CD14-positive monocyte (primary cell): ENCODE data around the gene NCAM1. TPM values are rescaled to one million over a fixed set of nuclear protein-coding genes. Genes with fewer than 3 reads are reported as not detected.

Experiments
- DNase-seq, 3 donors: peaks; one replicate each; pipeline ENCODE4 v3.0.0-alpha.2; 2011 to 2022
- H2AFZ ChIP-seq: 2 replicates; pipeline ENCODE4 v1.6.0; 2012; ENCODE audit warnings: mild to moderate bottlenecking, low read depth, low read length, inconsistent platforms; ENCODE audit not compliant: insufficient read depth, poor library complexity, severe bottlenecking
- H3K27ac ChIP-seq, 2 donors: 1 replicate in 1 of 2; 2 replicates in 1 of 2; pipeline ENCODE4 v1.5.1; 2012 to 2013; ENCODE audit warnings: low read length in 2 of 2, control low read depth in 1 of 2, inconsistent platforms in 1 of 2, low read depth in 1 of 2, mild to moderate bottlenecking in 1 of 2
- H3K27me3 ChIP-seq, 2 donors: one replicate each; pipeline versions ENCODE4 v1.6.0 to v1.6.1; 2011 to 2013; ENCODE audit warnings: low read length in 2 of 2; ENCODE audit not compliant: control insufficient read depth in 2 of 2, insufficient read depth in 2 of 2
- H3K36me3 ChIP-seq, 2 donors: replicated peaks in 1 of 2; 1 replicate in 1 of 2; 2 replicates in 1 of 2; pipeline versions ENCODE4 v1.5.1 to v1.6.1; 2012 to 2013; ENCODE audit warnings: low read length in 2 of 2, control low read depth in 1 of 2, inconsistent platforms in 1 of 2, mild to moderate bottlenecking in 1 of 2; ENCODE audit not compliant: insufficient read depth in 2 of 2, control insufficient read depth in 1 of 2
- H3K4me1 ChIP-seq, 2 donors: 1 replicate in 1 of 2; 2 replicates in 1 of 2; pipeline versions ENCODE4 v1.5.1 to v1.6.1; 2012 to 2013; ENCODE audit warnings: low read length in 2 of 2, control low read depth in 1 of 2, inconsistent platforms in 1 of 2, mild to moderate bottlenecking in 1 of 2, moderate library complexity in 1 of 2; ENCODE audit not compliant: insufficient read depth in 2 of 2, control insufficient read depth in 1 of 2
- H3K4me2 ChIP-seq: replicated peaks from 2 replicates; pipeline ENCODE3; 2012; ENCODE audit warnings: low read length, moderate library complexity, mild to moderate bottlenecking; ENCODE audit not compliant: poor library complexity, severe bottlenecking; ENCODE audit errors: extremely low read depth
- H3K4me3 ChIP-seq, 3 experiments: fragments of 200-600 bp in 1 of 3; sonication (generic) in 1 of 3; replicated peaks in 1 of 3; 1 replicate in 2 of 3; 2 replicates in 1 of 3; pipeline ENCODE4 v1.5.1; 2011 to 2013; ENCODE audit warnings: low read length in 3 of 3, mild to moderate bottlenecking in 3 of 3, control low read depth in 2 of 3, low read depth in 2 of 3, inconsistent platforms in 1 of 3, moderate library complexity in 1 of 3
- H3K79me2 ChIP-seq: 2 replicates; pipeline ENCODE4 v1.6.0; 2012; ENCODE audit warnings: mild to moderate bottlenecking, control low read depth, inconsistent platforms, low read length, moderate library complexity; ENCODE audit not compliant: insufficient read depth
- H3K9ac ChIP-seq: 2 replicates; pipeline ENCODE4 v1.6.0; 2017; ENCODE audit warnings: low read length, mild to moderate bottlenecking; ENCODE audit not compliant: insufficient read depth, poor library complexity, severe bottlenecking
- H3K9me3 ChIP-seq, 2 donors: replicated peaks in 1 of 2; 1 replicate in 1 of 2; 2 replicates in 1 of 2; pipeline versions ENCODE4 v1.5.1 to v1.6.1; 2012 to 2013; ENCODE audit warnings: low read length in 2 of 2, control low read depth in 1 of 2; ENCODE audit not compliant: control insufficient read depth in 1 of 2, insufficient read depth in 1 of 2
- H4K20me1 ChIP-seq: 2 replicates; pipeline ENCODE4 v1.6.0; 2012; ENCODE audit warnings: mild to moderate bottlenecking, low read length, control low read depth, moderate library complexity; ENCODE audit not compliant: insufficient read depth
- H3K27ac Mint-ChIP-seq, 7 donors: one replicate each; pipeline ENCODE4 v1.8.0; 2020; ENCODE audit warnings: mild to moderate bottlenecking in 7 of 7, mixed read lengths in 7 of 7, moderate library complexity in 6 of 7, inconsistent platforms in 2 of 7
- H3K27me3 Mint-ChIP-seq, 3 donors: one replicate each; pipeline ENCODE4 v1.8.0; 2021 to 2022; ENCODE audit warnings: low read depth in 3 of 3, mild to moderate bottlenecking in 3 of 3, mixed read lengths in 3 of 3, moderate library complexity in 3 of 3, inconsistent platforms in 1 of 3
- H3K36me3 Mint-ChIP-seq, 2 donors: one replicate each; pipeline ENCODE4 v1.8.0; 2020; ENCODE audit warnings: mixed read lengths in 2 of 2, inconsistent platforms in 1 of 2, mild to moderate bottlenecking in 1 of 2
- H3K4me1 Mint-ChIP-seq: one replicate; pipeline ENCODE4 v1.8.0; 2020; ENCODE audit warnings: mild to moderate bottlenecking, mixed read lengths
- H3K4me3 Mint-ChIP-seq, 2 donors: one replicate each; pipeline ENCODE4 v1.8.0; 2020; ENCODE audit warnings: mild to moderate bottlenecking in 2 of 2, mixed read lengths in 2 of 2, moderate library complexity in 1 of 2
- H3K9me3 Mint-ChIP-seq, 7 donors: one replicate each; pipeline ENCODE4 v1.8.0; 2020 to 2022; ENCODE audit warnings: mixed read lengths in 7 of 7, mild to moderate bottlenecking in 6 of 7, moderate library complexity in 6 of 7, inconsistent platforms in 2 of 7
- WGBS: methylation state at CpG from one replicate; pipeline ENCODE4 v1.1.5; 2013; ENCODE audit warnings: missing lambda C conversion rate; ENCODE audit not compliant: insufficient coverage; 5-methylcytosine and 5-hydroxymethylcytosine counted together
- intact Hi-C, 2 donors: fragments of 100-400 bp; cut with micrococcal nuclease; formaldehyde crosslinking; loops; one replicate each; pipeline versions ENCODE4 v1.15.0 to v1.15.1; 2023
- polyA plus RNA-seq, 3 donors: library from polyadenylated mRNA; depleted of rRNA in 1 of 3; unstranded in 2 of 3; stranded (reverse) in 1 of 3; fragments of 300-500 nt in 2 of 3; fragments of >200 nt in 1 of 3; fragmentation: Illumina TruSeq in 2 of 3; gene quantifications; 1 replicate in 2 of 3; 2 replicates in 1 of 3; pipeline ENCODE4 v1.2.3, GENCODE V29; 2012 to 2021
- TF ChIP-seq, protein P1 (sequence below): fragments of 200-600 bp; IDR thresholded peaks from one replicate; pipeline ENCODE4 v1.8.0; 2022; ENCODE audit warnings: antibody characterized with exemption, mild to moderate bottlenecking

NCAM1 gene
- polyA plus RNA-seq, 3 donors, result 0.65 to 0.69 TPM; not detected in 1

DNA sequence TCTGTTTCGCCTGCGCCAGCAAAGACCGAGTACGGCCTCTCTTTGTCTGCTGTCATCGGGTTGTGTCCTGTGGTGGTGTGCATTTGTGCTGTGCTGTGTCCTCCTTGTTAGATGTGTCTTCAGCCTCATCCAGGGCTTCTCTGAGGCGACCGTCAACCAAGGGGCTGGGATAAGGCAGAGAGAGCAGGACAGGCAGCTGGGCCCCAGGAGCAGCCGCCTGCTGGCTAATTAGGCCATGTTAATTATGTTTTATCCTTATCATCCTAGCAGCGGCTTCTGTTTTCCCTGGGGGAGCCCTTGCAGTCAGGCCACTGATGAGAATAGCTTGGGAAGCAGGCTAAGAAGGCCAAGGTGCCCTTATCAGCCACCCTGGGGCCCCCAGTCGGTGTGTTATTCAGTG is 312.5 kb downstream of the NCAM1 start:
- Mint-ChIP-seq H3K27ac (peak overlapping the region in 1 of 7 donors; percentile 15), H3K36me3 (no peaks in the 10 kb centered on the region), H3K27me3 (peaks cover 6 to 10% (median 9%) of the 10 kb centered on the region in 3 donors), H3K9me3 (no peaks in the 10 kb centered on the region), H3K4me3 (no peak overlapping the region), H3K4me1 (peaks cover 4% of the 10 kb centered on the region)
- Histone ChIP-seq H3K36me3 (no peaks in the 10 kb centered on the region), H2AFZ (no peak overlapping the region), H3K79me2 (no peaks in the 10 kb centered on the region), H3K27ac (no peak overlapping the region), H3K4me1 (peaks cover 0 to 4% of the 10 kb centered on the region in 2 donors), H4K20me1 (no peaks in the 10 kb centered on the region), H3K4me2 (no peak overlapping the region), H3K4me3 (no peak overlapping the region), H3K27me3 (no peaks in the 10 kb centered on the region), H3K9ac (no peak overlapping the region), H3K9me3 (no peaks in the 10 kb centered on the region)
- no peak for DNase-seq
- 89% methylated on average over 10 of the region's 10 CpGs for WGBS
- TF ChIP-seq, protein P1, sequence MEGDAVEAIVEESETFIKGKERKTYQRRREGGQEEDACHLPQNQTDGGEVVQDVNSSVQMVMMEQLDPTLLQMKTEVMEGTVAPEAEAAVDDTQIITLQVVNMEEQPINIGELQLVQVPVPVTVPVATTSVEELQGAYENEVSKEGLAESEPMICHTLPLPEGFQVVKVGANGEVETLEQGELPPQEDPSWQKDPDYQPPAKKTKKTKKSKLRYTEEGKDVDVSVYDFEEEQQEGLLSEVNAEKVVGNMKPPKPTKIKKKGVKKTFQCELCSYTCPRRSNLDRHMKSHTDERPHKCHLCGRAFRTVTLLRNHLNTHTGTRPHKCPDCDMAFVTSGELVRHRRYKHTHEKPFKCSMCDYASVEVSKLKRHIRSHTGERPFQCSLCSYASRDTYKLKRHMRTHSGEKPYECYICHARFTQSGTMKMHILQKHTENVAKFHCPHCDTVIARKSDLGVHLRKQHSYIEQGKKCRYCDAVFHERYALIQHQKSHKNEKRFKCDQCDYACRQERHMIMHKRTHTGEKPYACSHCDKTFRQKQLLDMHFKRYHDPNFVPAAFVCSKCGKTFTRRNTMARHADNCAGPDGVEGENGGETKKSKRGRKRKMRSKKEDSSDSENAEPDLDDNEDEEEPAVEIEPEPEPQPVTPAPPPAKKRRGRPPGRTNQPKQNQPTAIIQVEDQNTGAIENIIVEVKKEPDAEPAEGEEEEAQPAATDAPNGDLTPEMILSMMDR, result no peak
- intact Hi-C loops, result no loop called here

DNA sequence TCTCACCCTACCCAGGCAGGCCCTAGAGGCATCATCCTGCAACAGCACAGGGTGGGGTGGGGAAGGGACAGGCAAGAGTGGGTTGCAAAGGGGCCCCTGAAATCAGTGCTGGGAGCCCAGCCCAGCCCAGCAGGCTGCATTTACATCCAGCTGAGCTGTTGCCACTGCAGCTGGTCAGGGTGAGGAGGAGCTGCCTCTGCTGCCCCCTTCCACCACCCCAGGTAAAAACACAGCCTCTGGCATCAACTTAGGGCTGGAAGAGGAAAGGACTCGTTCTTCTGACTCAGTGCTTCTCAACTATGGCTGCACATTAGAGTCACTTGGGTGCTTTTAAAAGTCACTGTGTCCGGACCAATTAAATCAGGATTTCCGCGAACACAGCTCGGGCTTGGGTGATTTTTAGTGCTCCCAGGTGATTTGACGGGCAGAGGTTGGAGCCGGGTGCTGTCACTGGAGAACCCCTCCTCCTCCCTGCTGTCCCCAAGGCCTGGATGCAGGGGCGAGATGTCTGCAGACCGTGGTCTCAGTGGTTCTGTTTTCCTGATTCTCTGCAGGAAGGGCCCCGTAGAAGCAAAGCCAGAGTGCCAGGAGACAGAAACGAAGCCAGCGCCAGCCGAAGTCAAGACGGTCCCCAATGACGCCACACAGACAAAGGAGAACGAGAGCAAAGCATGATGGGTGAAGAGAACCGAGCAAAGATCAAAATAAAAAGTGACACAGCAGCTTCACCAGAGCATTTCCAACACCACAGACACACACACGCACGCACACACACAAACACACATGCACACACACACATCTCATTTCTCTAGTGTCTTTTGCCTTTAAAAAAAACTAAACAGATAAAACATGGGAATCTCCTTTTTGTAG is 313.7 kb downstream of the NCAM1 start:
- Histone ChIP-seq H3K4me3 (no peak overlapping the region), H3K27ac (no peak overlapping the region), H3K4me1 (peaks cover 0 to 4% of the 10 kb centered on the region in 2 donors), H3K27me3 (no peaks in the 10 kb centered on the region), H3K36me3 (no peaks in the 10 kb centered on the region), H3K4me2 (no peak overlapping the region), H2AFZ (no peak overlapping the region), H3K79me2 (no peaks in the 10 kb centered on the region), H3K9me3 (no peaks in the 10 kb centered on the region), H4K20me1 (no peaks in the 10 kb centered on the region), H3K9ac (no peak overlapping the region)
- 85% methylated on average over 10 of the region's 19 CpGs for WGBS
- Mint-ChIP-seq H3K4me1 (peaks cover 4% of the 10 kb centered on the region), H3K27ac (no peak overlapping the region), H3K27me3 (peaks cover 6 to 9% (median 7%) of the 10 kb centered on the region in 3 donors), H3K36me3 (no peaks in the 10 kb centered on the region), H3K4me3 (no peak overlapping the region), H3K9me3 (no peaks in the 10 kb centered on the region)
- no peak for DNase-seq
- intact Hi-C loops, result no loop called here
- TF ChIP-seq, protein P1, result no peak
